ENCODE measurements around the gene TRAPPC11. TPM values are rescaled to one million over a fixed set of nuclear protein-coding genes. Genes with fewer than 3 reads are reported as not detected.

TRAPPC11 gene
- total RNA-seq, 2 experiments from 2014 or later = 25.0 to 32.6 TPM

DNA sequence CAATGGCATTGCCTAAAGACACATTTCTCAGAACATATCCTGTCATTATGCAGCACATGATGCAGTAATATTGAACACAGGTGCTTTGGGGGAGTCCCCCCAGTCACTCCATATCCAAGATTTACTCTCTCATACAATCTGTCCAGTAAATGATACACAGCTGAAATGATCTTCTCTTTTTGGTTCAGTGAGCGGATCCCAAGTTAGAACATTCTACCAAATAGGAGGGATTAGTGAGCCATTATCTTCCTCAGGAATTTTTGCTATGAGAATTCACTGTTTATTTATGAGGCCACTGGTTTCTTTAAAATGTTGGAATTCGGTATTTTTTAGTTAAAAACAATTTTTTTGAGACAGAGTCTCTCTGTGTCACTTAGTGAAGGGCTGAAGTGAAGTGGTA is 96.5 kb downstream of the TRAPPC11 start:
- H3K4me3 Mint-ChIP-seq = no peak overlapping the region
- H3K36me3 Mint-ChIP-seq (ENCODE audit: low read depth) = no peaks in the 10 kb centered on the region
- no peak overlapping the region for H3K27ac Mint-ChIP-seq
- no peaks in the 10 kb centered on the region for H3K4me1 Mint-ChIP-seq (ENCODE audit: low read depth)
- peaks cover 16% of the 10 kb centered on the region for H3K27me3 Mint-ChIP-seq (ENCODE audit: low read depth)
- intact Hi-C loops (cut with micrococcal nuclease) = no loop called here
- CTCF ChIA-PET = no interaction called here
- DNase-seq = no peak
- H3K9me3 Mint-ChIP-seq = no peaks in the 10 kb centered on the region

DNA sequence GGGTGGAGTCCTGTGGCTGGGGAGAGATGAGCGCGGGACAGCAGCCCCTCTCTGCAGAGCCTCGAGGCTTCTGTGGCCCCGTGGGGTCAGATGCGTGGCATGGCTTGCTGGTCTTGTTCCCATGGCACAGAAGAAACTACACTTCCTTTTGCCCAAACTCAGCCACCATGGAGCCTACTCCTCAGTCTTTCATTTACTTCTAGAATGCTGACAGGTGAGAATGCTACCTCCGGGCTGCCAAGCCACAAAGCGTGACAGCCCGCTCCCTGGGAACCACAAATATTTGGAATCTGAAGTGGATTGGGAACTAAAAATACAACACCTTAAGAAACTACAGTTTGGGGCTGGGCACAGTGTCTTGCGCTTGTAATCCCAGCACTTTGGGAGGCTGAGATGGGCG is 98.0 kb downstream of the TRAPPC11 start:
- H3K36me3 Mint-ChIP-seq (ENCODE audit: low read depth) = no peaks in the 10 kb centered on the region
- H3K27ac Mint-ChIP-seq = no peak overlapping the region

DNA sequence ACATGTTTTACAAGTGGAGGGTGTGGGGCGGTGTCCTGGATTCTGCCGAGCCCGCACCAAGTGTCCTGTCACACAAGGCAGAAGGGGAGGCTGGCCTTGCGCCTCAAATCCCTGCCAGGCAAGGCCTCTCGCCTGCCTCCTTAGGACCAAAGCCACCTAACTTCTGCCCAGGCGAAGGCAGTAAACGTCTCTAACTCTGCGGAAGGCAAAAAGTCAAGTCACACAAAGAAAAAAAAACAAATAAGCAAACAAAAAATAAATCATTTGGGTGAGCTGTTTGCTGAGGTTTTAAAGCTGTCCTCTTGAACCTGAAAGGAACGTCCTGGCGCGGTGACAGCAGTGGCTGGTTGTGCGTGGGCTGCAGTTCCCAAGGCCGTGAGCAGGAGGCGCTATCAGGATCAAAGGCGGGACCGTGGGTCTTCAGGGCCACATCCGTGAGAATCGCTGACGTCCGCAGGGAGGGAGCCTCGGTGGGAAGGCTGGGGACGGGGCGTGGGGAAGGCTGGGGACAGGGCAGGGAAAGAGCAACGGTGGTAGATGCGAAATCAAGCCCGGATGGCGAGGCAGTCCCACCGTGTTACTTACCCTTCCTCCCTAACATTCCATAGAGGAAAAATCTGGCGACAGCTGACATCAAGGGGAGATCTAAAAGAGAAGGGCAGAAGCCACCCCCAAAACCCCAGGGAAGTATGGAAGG is 99.1 kb downstream of the TRAPPC11 start:
- CTCF ChIA-PET = no interaction called here
- no peaks in the 10 kb centered on the region for H3K4me1 Mint-ChIP-seq (ENCODE audit: low read depth)
- peaks cover 16% of the 10 kb centered on the region for H3K27me3 Mint-ChIP-seq (ENCODE audit: low read depth)
- DNase-seq = no peak
- no peak overlapping the region for H3K27ac Mint-ChIP-seq
- no peak overlapping the region for H3K4me3 Mint-ChIP-seq
- intact Hi-C loops (cut with micrococcal nuclease) = no loop called here
- no peaks in the 10 kb centered on the region for H3K9me3 Mint-ChIP-seq
- no peaks in the 10 kb centered on the region for H3K36me3 Mint-ChIP-seq (ENCODE audit: low read depth)

More for the DNA sequence above, 98.0 kb downstream of the TRAPPC11 start:
- intact Hi-C loops (cut with micrococcal nuclease) = no loop called here
- no peak for DNase-seq
- H3K4me3 Mint-ChIP-seq = no peak overlapping the region
- H3K9me3 Mint-ChIP-seq = no peaks in the 10 kb centered on the region
- peaks cover 16% of the 10 kb centered on the region for H3K27me3 Mint-ChIP-seq (ENCODE audit: low read depth)
- CTCF ChIA-PET = no interaction called here
- H3K4me1 Mint-ChIP-seq (ENCODE audit: low read depth) = no peaks in the 10 kb centered on the region

DNA sequence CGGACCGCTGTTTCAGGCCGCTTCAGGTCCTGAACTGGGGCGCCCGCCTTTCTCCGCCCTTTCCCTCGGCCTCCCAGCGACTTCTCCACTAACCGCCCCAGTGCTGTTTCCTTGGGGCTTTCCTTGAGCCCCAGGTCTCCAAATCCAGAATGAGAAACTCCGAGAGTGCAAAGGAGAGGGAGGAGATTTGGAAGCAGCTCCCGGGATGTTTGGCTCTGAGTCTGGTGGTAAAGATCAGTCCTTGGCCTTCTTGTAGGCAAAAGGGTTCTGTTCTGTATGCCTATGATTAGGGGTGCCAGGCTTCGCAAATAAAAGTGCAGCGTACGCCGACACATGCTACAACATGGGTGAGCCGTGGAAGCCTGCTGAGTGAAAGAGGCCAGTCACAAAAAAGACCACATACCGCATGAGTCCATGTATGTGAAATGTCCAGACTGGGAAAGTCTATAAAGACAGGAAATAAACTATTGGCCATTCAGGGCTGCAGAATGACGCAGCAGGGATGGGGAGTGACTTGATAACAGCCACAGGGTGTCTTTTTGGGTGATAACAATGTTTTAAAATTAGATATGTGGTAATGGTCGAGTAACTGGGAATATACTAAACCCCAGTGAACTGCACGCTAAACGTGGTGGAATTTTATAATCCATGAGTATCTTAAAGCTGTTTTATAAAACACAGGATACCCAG is 99.8 kb downstream of the TRAPPC11 start:
- DNase-seq = no peak
- H3K4me1 Mint-ChIP-seq (ENCODE audit: low read depth) = no peaks in the 10 kb centered on the region
- intact Hi-C loops (cut with micrococcal nuclease) = no loop called here
- CTCF ChIA-PET = no interaction called here
- H3K4me3 Mint-ChIP-seq = no peak overlapping the region
- no peak overlapping the region for H3K27ac Mint-ChIP-seq
- H3K27me3 Mint-ChIP-seq (ENCODE audit: low read depth) = peaks cover 16% of the 10 kb centered on the region
- H3K36me3 Mint-ChIP-seq (ENCODE audit: low read depth) = no peaks in the 10 kb centered on the region
- no peaks in the 10 kb centered on the region for H3K9me3 Mint-ChIP-seq

DNA sequence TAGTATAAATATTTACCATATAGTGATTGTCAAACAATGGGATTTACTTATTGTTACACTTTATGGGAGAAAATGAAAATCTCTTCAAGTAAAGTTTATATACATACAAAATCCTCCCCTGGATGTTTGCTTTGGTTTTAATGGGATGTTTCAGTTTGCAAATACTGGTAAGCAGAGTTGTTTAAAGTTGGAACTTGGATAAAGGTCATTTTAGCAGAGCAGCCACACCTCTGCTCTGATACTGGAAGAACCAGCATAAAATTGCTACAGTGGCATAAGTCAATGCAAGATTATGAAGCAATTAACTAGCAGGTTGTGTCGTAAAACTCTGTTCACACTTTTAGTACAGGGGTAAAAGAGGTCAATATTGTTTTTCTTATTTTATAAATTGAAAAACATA is 101.2 kb downstream of the TRAPPC11 start:
- peaks cover 20% of the 10 kb centered on the region for H3K27me3 Mint-ChIP-seq (ENCODE audit: low read depth)
- no peak overlapping the region for H3K4me3 Mint-ChIP-seq
- H3K4me1 Mint-ChIP-seq (ENCODE audit: low read depth) = no peaks in the 10 kb centered on the region
- CTCF ChIA-PET = no interaction called here
- no peak for DNase-seq
- H3K27ac Mint-ChIP-seq = no peak overlapping the region
- no peaks in the 10 kb centered on the region for H3K9me3 Mint-ChIP-seq
- intact Hi-C loops (cut with micrococcal nuclease) = no loop called here
- no peaks in the 10 kb centered on the region for H3K36me3 Mint-ChIP-seq (ENCODE audit: low read depth)

Other genes starting within 250 kb of the TRAPPC11 start
- gene CDKN2AIP, start 214.7 kb upstream of the TRAPPC11 start, total RNA-seq = 10 to 100 TPM; 26.5 to 26.7 TPM
- gene ING2, start 154.2 kb upstream of the TRAPPC11 start, total RNA-seq = 10 to 100 TPM; 13.2 to 14.4 TPM
- 10 to 100 TPM; 17.8 to 20.8 TPM for gene RWDD4, start 108 bp upstream of the TRAPPC11 start, total RNA-seq
- not detected for gene STOX2, start 246.0 kb downstream of the TRAPPC11 start, total RNA-seq